Activated CD8-positive, alpha-beta memory T cell treated with anti-CD3 and anti-CD28 coated beads for 36 hours (primary cell): ENCODE results near the gene WWC2. TPM values are rescaled to one million over a fixed set of nuclear protein-coding genes. Genes with fewer than 3 reads are reported as not detected.

Source experiments
- CTCF ChIA-PET: fragments of 350-600 bp; sonication (Branson Sonifier 250); formaldehyde crosslinking; loops from one replicate; lab custom pipeline; 2021; ENCODE audit warnings: antibody characterized with exemption; lab: Charles Lee
- POLR2A ChIA-PET: fragments of 350-600 bp; sonication (Branson Sonifier 250); formaldehyde crosslinking; loops from one replicate; lab custom pipeline; 2021; ENCODE audit warnings: antibody characterized with exemption; lab: Charles Lee
- total RNA-seq, 2 experiments: library from RNA; stranded (reverse); gene quantifications; one replicate each; pipeline ENCODE4 v1.2.3, GENCODE V29; 2021

The WWC2 gene
- total RNA-seq, 2 experiments from 2014 or later = 1.3 to 1.5 TPM

DNA sequence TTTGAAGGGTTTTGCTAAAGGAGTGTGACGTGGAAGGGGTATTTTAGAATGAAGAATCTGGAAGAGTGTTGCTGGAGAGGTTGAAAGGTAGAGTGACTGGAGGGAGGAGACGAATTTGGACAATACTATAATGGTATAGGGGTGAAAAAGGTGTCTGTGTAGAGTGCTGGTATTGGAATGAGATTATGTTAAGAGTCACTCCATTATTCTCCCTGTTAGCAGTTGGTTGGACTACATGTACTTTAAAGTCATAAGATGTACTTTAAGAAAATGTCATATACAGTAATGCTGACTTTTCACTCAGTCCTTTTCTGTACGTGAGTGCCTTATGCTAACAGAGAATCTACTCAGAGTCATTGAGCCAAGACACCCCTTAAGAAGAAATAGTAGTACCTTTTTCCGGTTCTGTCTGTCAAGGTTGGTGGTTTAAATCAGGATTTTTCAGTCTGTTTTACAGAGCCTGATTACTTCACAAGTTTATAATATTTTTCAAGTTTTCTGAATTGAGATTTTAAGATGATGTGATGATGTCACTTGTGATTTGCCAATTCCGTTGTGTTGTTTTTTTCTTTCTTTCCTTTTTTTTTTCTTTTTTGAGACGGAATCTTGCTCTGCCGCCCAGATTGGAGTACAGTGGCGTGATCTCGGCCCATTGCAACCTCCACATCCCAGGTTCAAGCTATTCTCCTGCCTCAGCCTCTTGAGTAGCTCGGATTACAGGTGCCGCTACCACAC is 56.6 kb downstream of the WWC2 start:
- ChIA-PET POLR2A (no interaction called here), CTCF (no interaction called here)

DNA sequence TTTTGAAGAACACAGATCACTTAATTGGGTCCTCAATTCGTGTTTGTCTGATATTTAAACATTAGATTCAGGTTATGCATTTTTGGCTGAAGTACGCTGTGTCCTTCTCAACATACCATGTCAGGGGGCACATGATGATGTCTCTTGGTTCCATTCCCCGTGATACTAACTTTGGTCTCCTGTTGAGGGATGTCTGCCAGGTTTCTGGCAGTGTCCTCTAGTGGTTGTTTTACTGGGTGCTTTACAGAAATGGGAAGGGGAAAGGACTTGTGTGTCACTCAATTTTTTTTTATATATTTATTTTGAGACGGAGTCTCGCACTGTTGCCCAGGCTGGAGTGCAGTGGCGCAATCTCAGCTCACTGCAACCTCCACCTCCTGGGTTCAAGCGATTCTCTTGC is 58.2 kb downstream of the WWC2 start:
- ChIA-PET CTCF (no interaction called here), POLR2A (no interaction called here)

DNA sequence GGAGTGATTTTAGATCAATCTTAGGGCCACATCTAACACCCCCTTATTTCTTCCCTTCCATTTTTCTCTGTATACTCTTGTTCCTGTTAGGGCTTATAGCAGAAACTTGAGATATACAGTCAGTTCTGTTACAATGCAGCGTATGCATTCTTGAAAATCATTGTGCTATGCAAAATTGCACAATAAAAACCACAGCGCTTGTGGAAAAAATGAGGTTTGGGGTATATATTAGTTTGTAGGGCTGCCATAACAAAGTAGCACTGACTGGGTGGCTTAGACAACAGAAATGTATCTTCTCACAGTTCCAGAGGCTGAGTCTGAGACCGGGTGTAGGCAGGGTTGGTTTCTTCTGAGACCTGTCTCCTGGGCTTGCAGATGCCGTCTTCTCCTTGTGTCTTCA is 59.0 kb downstream of the WWC2 start:
- ChIA-PET POLR2A (no interaction called here), CTCF (no interaction called here)

DNA sequence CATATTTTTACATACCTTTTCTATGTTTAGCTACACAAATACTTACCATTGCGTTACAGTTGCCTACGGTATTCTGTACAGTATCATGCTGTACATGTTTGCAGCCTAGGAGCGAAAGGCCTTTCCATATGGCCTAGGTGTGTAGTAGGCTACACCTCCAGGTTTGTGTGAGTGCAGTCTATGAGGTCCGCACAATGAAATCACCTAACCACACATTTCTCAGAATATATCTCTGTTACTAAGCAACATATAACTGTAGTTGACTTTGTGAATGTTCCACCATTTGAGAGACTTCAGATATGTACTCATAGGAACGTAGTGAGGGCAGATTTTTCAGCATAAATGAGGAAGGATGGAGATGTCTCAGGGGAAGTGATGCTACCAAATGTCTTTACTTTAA is 62.6 kb downstream of the WWC2 start:
- CTCF ChIA-PET = no interaction called here
- POLR2A ChIA-PET = no interaction called here

DNA sequence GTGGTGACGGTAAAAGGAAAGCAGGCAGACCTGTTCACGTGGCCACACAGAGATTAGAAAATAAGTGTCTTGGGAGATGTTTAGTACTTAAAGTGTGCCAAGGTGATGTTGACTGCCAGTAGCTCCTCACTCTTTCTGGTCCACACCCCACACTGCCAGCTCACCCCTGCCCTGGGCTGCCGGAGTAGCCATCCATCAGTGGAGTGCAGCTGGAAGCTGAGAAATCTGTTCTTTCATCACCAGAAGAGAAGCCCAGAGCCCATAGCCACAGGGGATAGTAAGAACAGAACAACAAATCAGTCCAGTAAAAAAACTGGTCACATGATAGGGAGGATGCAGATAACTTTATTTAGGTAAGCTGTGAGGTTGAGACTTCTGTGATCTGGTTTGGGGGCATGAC is 64.1 kb downstream of the WWC2 start:
- ChIA-PET CTCF (no interaction called here), POLR2A (no interaction called here)

DNA sequence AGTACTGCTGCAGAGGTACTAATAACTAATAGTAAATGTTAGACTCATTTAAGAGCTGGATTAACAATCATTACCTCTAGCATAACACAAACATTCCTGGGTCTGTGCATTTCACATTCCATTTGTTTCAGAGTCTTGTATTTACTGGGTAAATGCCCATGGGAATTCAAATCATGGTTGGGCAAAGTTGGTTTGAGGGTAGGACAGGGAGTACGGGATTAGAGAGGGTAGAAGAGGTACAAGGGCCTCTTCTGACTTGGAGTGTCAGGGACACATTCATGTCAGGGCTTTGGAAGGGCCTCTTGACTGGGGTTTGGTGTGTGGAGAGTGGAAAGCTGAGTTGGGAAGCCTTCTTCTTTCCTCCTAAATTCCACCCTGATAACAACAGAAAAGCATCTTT is 65.9 kb downstream of the WWC2 start:
- ChIA-PET CTCF (no interaction called here), POLR2A (no interaction called here)

DNA sequence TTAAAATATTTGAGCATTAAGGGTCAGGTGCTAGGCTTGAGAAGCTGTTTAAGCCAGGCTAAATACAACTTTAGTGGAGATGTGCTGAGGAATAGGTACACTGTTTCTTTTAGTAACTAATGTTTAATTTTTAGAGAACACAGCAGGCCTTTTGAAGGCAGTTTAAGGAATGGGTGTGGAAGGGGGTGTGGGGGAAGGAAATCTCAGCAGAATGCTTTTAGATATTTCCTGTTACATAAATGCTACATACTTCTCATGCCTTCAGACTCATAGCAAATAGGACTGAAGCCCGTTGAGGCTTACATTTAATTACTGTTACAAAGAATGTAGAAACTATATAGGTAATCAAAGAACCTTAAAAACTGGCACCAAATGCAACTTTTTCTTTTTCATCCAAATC is 66.3 kb downstream of the WWC2 start:
- POLR2A ChIA-PET = no interaction called here
- CTCF ChIA-PET = interaction anchor here (0.5 kb wide), 1 partner anchor 15 kb away, joined by 3 read pairs; no protein-coding TSS in a partner anchor

DNA sequence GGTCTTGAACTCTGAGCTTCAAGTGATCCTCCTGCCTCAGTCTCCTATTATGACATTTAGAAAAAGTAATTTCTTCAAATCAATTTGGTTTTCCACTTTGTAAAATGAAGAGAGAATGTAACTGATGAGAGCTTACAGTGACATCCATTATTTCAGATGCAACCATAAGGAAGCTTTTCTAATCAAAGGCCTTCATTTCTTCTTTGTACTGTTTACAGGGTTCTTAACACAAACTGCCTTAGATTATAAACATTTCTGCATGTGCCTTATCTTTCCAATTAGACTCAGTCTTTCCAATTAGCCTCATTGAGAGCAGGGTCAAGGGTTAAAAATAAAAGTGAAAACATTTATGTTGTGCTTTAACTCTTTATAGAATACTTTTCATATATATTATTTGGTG is 71.8 kb downstream of the WWC2 start:
- ChIA-PET CTCF (no interaction called here), POLR2A (no interaction called here)

DNA sequence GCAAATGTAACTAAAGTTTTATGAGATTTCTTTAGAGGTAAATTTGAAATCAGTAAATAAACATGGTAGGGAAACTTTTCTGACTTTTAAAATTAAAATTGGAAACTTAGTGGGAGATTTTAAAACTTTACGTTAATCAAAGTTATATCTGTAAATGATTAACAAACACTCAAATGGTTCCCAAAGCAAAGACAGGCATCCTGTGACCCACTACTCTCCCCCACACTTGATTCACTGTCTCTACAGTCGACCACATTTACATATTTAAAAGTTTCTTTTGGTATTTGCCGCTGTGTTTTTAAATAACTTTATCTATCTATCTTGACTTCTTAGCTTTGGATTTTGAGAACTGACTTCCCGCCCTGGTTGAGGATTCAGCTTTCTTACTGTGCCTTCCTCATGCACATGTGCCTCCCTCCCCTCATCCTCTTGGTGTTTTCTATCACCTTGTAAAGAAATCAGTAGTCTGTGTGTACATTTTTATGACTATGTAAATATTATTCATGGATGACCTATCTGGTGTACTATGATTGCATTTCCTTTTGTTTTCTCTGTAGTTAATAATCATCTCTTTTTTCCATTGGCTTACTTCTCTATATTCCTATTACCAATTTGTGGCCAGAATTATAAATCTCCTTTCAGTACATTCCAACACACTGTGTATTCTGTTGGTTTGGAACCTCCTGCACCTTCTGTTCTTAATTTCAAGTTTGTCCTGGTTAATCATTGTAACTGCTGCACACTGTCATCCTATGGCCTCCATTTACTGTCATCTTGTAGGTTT is 72.6 kb downstream of the WWC2 start:
- POLR2A ChIA-PET = no interaction called here
- CTCF ChIA-PET = no interaction called here

DNA sequence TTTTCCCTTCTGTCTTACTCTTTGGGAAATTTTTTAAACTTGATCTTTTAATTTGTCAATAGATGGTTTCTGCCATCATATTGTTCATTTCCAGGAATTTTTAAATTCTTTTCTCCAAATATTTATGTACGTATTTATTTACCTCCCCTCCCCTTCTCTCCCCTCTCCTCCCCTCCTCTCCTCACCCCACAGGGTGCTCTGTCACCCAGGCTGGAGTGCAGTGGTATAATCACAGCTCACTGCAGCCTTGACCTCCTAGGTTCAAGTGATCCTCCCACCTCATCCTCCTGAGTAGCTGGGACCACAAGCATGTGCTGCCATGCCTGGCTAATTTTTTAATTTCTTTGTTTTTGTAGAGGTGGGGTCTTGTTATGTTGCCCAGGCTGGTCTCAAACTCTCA is 73.8 kb downstream of the WWC2 start:
- CTCF ChIA-PET = no interaction called here
- POLR2A ChIA-PET = no interaction called here

DNA sequence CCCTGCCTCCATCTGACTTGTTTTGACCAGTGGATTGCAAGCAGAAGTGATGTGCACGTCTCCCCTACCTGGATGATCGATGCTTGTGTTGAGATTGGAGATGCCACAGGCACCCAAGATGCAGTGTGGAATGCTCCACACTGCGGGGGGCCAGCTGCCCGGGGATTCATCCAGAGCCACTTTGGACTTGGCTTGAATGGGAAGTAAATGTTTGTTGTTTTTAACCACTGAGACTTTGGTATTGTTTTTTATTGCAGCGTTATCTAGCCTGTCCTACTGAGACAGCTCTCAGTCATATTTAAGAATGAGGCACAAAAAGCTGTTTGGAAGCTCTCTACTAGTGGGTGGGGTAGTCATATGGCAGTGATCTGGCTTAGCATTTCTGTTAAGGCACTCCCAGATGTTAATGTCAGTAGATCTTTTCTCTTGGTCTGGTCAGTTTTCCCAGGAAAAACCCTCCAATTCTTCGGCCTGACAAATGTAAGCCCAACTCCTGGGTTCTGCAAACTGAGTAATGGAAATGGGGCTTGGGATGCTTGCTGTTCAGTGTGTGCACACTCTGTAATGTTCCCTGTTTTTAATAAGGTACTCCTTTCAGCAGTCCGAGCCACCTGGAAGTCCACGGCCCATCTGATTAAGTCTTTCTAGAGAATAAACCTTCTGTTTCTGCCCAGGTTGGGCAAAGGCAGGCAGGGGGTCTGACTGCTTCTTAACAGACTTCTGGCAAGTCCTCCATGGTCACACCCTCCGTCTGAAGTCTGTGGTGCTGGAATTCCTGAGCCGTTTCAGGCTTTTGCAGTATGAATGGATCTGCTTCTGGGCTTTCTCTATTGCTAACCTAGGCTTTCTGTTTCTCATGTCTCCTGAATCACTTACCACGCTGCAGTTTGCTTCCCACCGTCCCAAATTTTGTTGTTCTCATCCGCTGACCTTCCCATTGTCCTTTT is 74.8 kb downstream of the WWC2 start:
- POLR2A ChIA-PET = no interaction called here
- CTCF ChIA-PET = no interaction called here

DNA sequence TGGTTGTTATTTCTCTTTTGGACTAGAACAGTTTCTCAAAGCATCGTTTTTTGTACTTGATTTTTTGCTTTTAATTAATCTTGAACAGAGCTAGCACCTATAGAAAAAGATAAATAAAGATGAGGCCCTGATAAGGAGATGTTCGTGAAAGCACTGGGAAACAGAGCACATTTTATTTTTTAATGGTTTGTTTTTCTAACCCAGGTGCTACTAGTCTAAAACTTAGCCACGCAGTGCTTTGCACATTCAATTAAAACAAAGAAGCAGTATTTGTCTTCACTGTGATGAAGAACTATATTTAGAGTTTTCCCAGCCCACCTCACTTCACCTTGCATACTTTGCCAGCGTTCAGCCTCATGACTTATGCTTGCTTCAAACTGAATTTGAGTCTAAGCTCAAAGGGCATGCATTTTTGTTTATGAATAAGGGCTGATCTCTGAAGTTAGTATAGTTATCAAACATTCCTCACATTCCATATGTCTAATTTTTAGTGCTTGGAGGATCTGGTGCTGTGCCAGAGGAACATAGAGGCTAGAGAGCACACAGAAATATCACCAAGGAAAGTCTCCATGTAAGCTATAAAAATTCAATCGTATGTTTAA is 76.7 kb downstream of the WWC2 start:
- ChIA-PET POLR2A (no interaction called here), CTCF (no interaction called here)

DNA sequence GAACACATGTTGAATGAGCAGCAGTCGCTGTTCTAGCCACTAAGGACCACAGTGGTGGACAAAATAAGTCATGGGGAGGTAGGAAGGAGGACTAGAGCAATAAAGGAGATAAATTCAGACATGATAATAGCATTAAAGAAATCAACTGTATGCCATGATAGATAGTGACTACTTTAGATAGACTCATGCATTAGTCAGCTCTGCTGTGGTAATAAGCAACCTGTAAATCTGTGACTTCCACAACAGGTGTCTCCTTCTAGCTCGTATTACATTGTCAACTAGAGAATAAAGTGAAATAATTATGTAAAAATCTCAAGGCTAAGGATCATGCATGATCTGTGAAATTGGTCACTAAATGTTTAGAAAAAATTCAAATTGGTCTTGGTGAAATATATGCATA is 77.9 kb downstream of the WWC2 start:
- CTCF ChIA-PET = no interaction called here
- POLR2A ChIA-PET = no interaction called here

DNA sequence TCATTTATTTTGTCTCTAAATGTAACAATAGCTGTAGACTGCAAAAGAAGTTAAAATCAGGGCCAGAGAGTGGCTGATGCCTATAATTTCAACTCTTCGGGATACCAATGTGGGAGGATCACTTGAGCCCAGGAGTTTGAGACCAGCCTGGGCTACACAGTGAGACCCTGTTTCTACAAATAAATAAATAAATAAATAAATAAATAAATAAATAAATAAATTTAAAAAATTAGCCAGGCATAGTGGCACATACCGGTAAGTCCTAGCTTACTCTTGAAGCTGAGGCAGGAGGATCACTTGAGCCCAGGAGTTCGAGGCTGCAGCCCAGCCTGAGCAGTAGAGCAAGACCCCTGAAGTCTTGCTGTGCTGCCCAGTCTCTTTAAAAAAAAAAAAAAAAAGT is 79.1 kb downstream of the WWC2 start:
- ChIA-PET POLR2A (no interaction called here), CTCF (no interaction called here)

DNA sequence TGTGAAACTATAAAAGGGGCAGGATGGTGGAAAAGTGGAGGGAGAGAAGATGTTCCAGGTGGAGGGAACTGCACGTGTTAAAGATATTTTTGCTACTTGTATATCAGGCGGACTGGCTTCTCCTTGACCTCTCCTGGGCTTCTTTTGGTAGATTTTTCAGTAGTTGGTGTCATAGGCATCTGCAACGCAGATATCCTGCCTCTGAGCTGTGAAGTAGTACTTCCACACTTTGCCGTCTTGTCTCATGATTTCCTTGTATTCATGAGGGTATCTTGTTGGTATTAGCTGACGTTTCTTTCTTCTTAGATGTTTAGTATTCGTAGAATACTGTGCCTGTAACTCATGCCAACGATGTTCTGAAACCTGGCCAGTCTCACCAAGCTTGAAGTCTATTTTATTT is 81.0 kb downstream of the WWC2 start:
- POLR2A ChIA-PET = interaction anchor here (0.6 kb wide), 1 partner anchor 81 kb away, joined by 3 read pairs; the partner anchor contains the start of gene WWC2
- CTCF ChIA-PET = interaction anchor here (0.6 kb wide), 1 partner anchor 14 kb away, joined by 3 read pairs; no protein-coding TSS in a partner anchor

DNA sequence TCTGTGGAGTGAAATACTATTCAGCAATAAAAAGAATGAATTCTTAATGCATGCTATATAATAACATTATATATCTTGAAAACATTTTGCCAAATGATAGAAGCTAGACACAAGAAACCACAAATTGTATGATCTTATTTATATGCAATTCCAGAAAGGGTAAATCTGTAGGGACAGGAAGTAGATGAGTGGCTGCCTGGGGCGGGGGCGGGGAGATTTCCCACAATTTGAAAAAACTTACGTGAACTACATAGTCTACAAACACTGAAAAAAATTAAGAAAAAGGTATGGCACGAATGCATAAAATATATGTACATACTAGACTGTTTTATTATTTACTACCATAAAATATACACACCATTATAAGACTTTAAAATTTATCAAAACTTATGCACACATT is 81.6 kb downstream of the WWC2 start:
- CTCF ChIA-PET = interaction anchor here (0.6 kb wide), 1 partner anchor 15 kb away, joined by 3 read pairs; no protein-coding TSS in a partner anchor

DNA sequence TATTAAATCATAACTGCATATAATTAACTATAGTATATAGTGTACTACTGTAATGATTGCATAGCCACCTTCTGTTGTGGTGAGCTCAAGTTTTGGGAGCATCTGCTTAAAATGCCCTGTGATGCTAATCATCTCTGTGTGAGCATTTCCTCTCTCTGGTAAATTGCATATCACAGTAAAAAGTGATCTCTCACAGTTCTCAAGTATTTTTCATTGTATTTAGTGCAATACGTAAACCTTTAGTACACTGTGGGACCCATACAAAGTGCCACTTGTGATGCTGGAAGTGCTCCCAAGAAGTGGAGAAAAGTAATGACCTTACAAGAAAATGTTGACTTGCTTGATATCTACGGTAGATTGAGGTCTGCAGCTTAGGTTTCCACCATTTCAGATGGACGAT is 82.0 kb downstream of the WWC2 start:
- ChIA-PET CTCF (no interaction called here), POLR2A (no interaction called here)

More for the DNA sequence above, 81.6 kb downstream of the WWC2 start:
- POLR2A ChIA-PET = no interaction called here

DNA sequence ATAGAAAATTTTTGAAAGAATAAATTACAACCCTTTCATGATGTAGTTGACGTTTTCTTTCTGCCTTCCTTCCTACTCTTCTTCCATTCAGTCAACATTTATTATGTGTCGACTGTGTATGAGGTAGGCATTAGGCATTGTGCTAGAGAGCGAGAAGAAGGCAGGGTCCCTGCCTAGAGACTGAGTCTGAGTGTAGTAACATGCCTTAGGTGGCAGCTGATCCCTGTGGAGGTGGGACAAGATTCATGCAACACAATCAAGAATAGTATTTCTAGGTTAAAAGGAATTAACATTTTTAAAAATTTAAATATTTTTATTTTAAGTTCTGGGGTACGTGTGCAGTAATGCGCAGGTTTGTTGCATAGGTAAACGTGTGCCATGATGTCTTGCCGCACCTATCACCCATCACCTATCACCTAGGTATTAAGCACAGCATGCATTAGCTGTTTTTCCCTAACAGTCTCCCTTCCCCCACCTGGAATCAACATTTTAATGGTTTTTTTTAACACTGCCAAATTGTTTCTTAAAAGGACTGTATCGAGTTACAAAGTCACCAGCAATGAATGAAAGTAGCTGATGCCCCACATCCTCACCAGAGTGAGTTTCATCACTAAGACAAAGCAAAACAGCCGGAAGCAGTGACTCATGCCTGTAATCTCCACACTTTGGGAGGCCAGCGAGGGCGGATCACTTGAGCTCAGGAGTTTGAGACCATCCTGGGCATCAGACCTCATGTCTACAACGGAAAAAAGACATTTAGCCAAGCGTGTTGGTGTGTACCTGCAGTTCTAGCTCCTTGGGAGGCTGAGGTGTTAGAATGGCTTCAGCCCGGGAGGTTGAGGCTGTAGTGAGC is 84.0 kb downstream of the WWC2 start:
- ChIA-PET CTCF (no interaction called here), POLR2A (no interaction called here)
